H1 (cell line): ENCODE results near the gene CNGA2. TPM values are rescaled to one million over a fixed set of nuclear protein-coding genes. Genes with fewer than 3 reads are reported as not detected.

Source experiments
- CTCF ChIA-PET: fragments of 300-600 bp; sonication (Branson Sonifier 250); formaldehyde crosslinking; loops from one replicate; lab custom pipeline; 2021; ENCODE audit not compliant: partially characterized antibody; lab: Charles Lee
- POLR2A ChIA-PET: fragments of 300-600 bp; sonication (Branson Sonifier 250); formaldehyde crosslinking; loops from one replicate; lab custom pipeline; 2021; ENCODE audit warnings: inconsistent platforms; ENCODE audit not compliant: partially characterized antibody; lab: Charles Lee
- DNase-seq, 2 experiments: peaks; one replicate each; pipeline versions ENCODE4 v3.0.0 to v3.0.0-alpha.2; 2010 to 2022; ENCODE audit warnings: low spot score in 2 of 2, low read depth in 1 of 2, mixed read lengths in 1 of 2
- FAIRE-seq: peaks from 2 replicates; lab custom pipeline; 2011; peaks lifted over from hg19 to GRCh38; lab: Jason Lieb, UNC
- H2AFZ ChIP-seq: 2 replicates; pipeline ENCODE4 v1.8.1; 2012; ENCODE audit warnings: low read length, inconsistent platforms
- H2AK5ac ChIP-seq: 2 replicates; pipeline ENCODE4 v1.6.1; 2013; ENCODE audit warnings: low read depth, low read length
- H2BK120ac ChIP-seq: replicated peaks from 2 replicates; pipeline ENCODE3; 2013; ENCODE audit warnings: low read depth, low read length, inconsistent platforms
- H2BK12ac ChIP-seq: 2 replicates; pipeline ENCODE4 v1.6.1; 2013; ENCODE audit warnings: low read depth, low read length
- H2BK15ac ChIP-seq: 2 replicates; pipeline ENCODE4 v1.6.1; 2013; ENCODE audit warnings: low read length
- H2BK20ac ChIP-seq: 2 replicates; pipeline ENCODE4 v1.6.1; 2013; ENCODE audit warnings: low read length
- H2BK5ac ChIP-seq: 2 replicates; pipeline ENCODE4 v1.6.1; 2013; ENCODE audit warnings: low read depth, low read length
- H3K14ac ChIP-seq: 2 replicates; pipeline ENCODE4 v1.6.1; 2013; ENCODE audit warnings: inconsistent platforms; ENCODE audit not compliant: insufficient read length
- H3K18ac ChIP-seq: 2 replicates; pipeline ENCODE4 v1.6.1; 2013; ENCODE audit warnings: low read length; ENCODE audit errors: extremely low read depth
- H3K23ac ChIP-seq: 2 replicates; pipeline ENCODE4 v1.6.1; 2013; ENCODE audit warnings: inconsistent platforms; ENCODE audit not compliant: insufficient read length
- H3K23me2 ChIP-seq: 2 replicates; pipeline ENCODE4 v1.6.1; 2013; ENCODE audit warnings: low read depth, low read length
- H3K27ac ChIP-seq: 2 replicates; pipeline ENCODE4 v1.6.1; 2011; ENCODE audit warnings: low read depth, low read length, inconsistent platforms
- H3K27me3 ChIP-seq, 4 experiments: replicated peaks in 1 of 4; 1 replicate in 1 of 4; 2 replicates in 3 of 4; pipeline versions ENCODE4 v1.6.1 to v1.8.1; 2011 to 2013; ENCODE audit warnings: low read length in 3 of 4, mild to moderate bottlenecking in 3 of 4, inconsistent platforms in 2 of 4, mixed read lengths in 2 of 4, moderate library complexity in 1 of 4; ENCODE audit not compliant: control insufficient read depth in 3 of 4, insufficient read depth in 3 of 4; ENCODE audit errors: extremely low read depth in 1 of 4
- H3K36me3 ChIP-seq, 4 experiments: 2 replicates each; pipeline versions ENCODE4 v1.6.1 to v1.8.1; 2011 to 2013; ENCODE audit warnings: mild to moderate bottlenecking in 4 of 4, low read length in 3 of 4, moderate library complexity in 2 of 4, control low read depth in 1 of 4, inconsistent platforms in 1 of 4; ENCODE audit not compliant: insufficient read depth in 4 of 4, control insufficient read depth in 2 of 4
- H3K4ac ChIP-seq: replicated peaks from 2 replicates; pipeline ENCODE3; 2013; ENCODE audit warnings: low read length, low read depth, mixed read lengths, inconsistent platforms; ENCODE audit not compliant: insufficient read length
- H3K4me1 ChIP-seq, 4 experiments: replicated peaks in 1 of 4; 1 replicate in 1 of 4; 2 replicates in 3 of 4; pipeline versions ENCODE4 v1.6.1 to v1.8.1; 2011 to 2013; ENCODE audit warnings: low read length in 3 of 4, inconsistent platforms in 2 of 4, mixed read lengths in 1 of 4; ENCODE audit not compliant: insufficient read depth in 4 of 4, control insufficient read depth in 3 of 4
- H3K4me2 ChIP-seq, 2 experiments: 2 replicates each; pipeline versions ENCODE4 v1.6.1 to v1.8.1; 2011 to 2013; ENCODE audit warnings: low read depth in 2 of 2, low read length in 2 of 2, control low read depth in 1 of 2, inconsistent platforms in 1 of 2, mild to moderate bottlenecking in 1 of 2; ENCODE audit not compliant: insufficient read depth in 1 of 2
- H3K4me3 ChIP-seq, 4 experiments: fragments of 200-600, 300-600 bp in 1 of 4; sonication (generic), shearing (Covaris generic), sonication (Bioruptor Twin) in 1 of 4; 2 replicates each; pipeline versions ENCODE4 v1.5.1 to v1.8.1; 2011 to 2016; ENCODE audit warnings: low read length in 4 of 4, low read depth in 3 of 4, control low read depth in 2 of 4, inconsistent platforms in 2 of 4, mild to moderate bottlenecking in 2 of 4, mixed read lengths in 1 of 4, moderate library complexity in 1 of 4; ENCODE audit not compliant: insufficient read depth in 2 of 4; ENCODE audit errors: extremely low read depth in 1 of 4
- H3K56ac ChIP-seq: replicated peaks from 2 replicates; pipeline ENCODE3; 2013; ENCODE audit warnings: low read depth, mild to moderate bottlenecking, mixed read lengths, low read length, inconsistent platforms; ENCODE audit not compliant: insufficient read length
- H3K79me1 ChIP-seq: 2 replicates; pipeline ENCODE4 v1.6.1; 2013; ENCODE audit warnings: low read depth, low read length, control low read depth
- H3K79me2 ChIP-seq, 2 experiments: 2 replicates each; pipeline versions ENCODE4 v1.6.1 to v1.8.1; 2012 to 2013; ENCODE audit warnings: low read length in 2 of 2, mild to moderate bottlenecking in 2 of 2, inconsistent platforms in 1 of 2; ENCODE audit not compliant: insufficient read depth in 2 of 2, control insufficient read depth in 1 of 2
- H3K9ac ChIP-seq, 4 experiments: replicated peaks in 1 of 4; 1 replicate in 1 of 4; 2 replicates in 3 of 4; pipeline versions ENCODE4 v1.6.1 to v1.8.1; 2011 to 2013; ENCODE audit warnings: low read depth in 3 of 4, low read length in 3 of 4, control low read depth in 2 of 4, mild to moderate bottlenecking in 2 of 4, moderate library complexity in 2 of 4, inconsistent platforms in 1 of 4; ENCODE audit errors: extremely low read depth in 1 of 4
- H3K9me3 ChIP-seq, 2 experiments: 2 replicates each; pipeline versions ENCODE4 v1.6.1 to v1.8.1; 2012 to 2013; ENCODE audit warnings: mild to moderate bottlenecking in 2 of 2, moderate library complexity in 2 of 2, control low read depth in 1 of 2, inconsistent platforms in 1 of 2, low read depth in 1 of 2, low read length in 1 of 2, mixed read lengths in 1 of 2; ENCODE audit not compliant: insufficient read depth in 2 of 2
- H4K20me1 ChIP-seq, 2 experiments: replicated peaks in 1 of 2; 2 replicates each; pipeline versions ENCODE3 to v1.8.1; 2011 to 2013; ENCODE audit warnings: inconsistent platforms in 2 of 2, low read length in 2 of 2, mild to moderate bottlenecking in 1 of 2; ENCODE audit not compliant: insufficient read depth in 2 of 2, control insufficient read depth in 1 of 2
- H4K5ac ChIP-seq: 2 replicates; pipeline ENCODE4 v1.6.1; 2013; ENCODE audit warnings: low read length, low read depth, mixed read lengths, inconsistent platforms; ENCODE audit not compliant: insufficient read length
- H4K8ac ChIP-seq: 2 replicates; pipeline ENCODE4 v1.8.0; 2013; ENCODE audit warnings: mild to moderate bottlenecking, moderate library complexity, low read length, inconsistent platforms; ENCODE audit not compliant: insufficient read depth; ENCODE audit errors: extremely low read depth
- H4K91ac ChIP-seq: replicated peaks from 2 replicates; pipeline ENCODE3; 2013; ENCODE audit warnings: low read length, mixed read lengths, inconsistent platforms; ENCODE audit not compliant: insufficient read length
- CTBP2 ChIP-seq: IDR thresholded peaks from 2 replicates; pipeline ENCODE4 v1.7.0; 2011; ENCODE audit warnings: borderline replicate concordance, mild to moderate bottlenecking, moderate library complexity, mixed read lengths, low read length; ENCODE audit not compliant: insufficient read depth, insufficient read length
- SIX5 ChIP-seq: IDR thresholded peaks from 2 replicates; pipeline ENCODE4 v1.6.1; 2011; ENCODE audit warnings: mild to moderate bottlenecking, low read depth, low read length
- TAF1 ChIP-seq: IDR thresholded peaks from 2 replicates; pipeline ENCODE4 v1.6.1; 2011; ENCODE audit warnings: mild to moderate bottlenecking, low read depth, low read length
- WGBS, 2 experiments: shearing (Covaris generic) in 1 of 2; methylation state at CpG; one replicate each; pipeline versions ENCODE4 v1.1.6 to v1.1.7; 2013 to 2015; ENCODE audit warnings: low lambda C conversion rate in 2 of 2, mixed read lengths in 2 of 2, inconsistent platforms in 1 of 2, low coverage in 1 of 2, missing lambda C conversion rate in 1 of 2; ENCODE audit not compliant: insufficient replicate concordance in 2 of 2, insufficient coverage in 1 of 2, insufficient read length in 1 of 2; ENCODE audit errors: extremely low coverage in 1 of 2, missing lambda C conversion rate in 1 of 2; 5-methylcytosine and 5-hydroxymethylcytosine counted together
- polyA plus RNA-seq, 7 experiments: library from polyadenylated mRNA; depleted of rRNA in 3 of 7; stranded (reverse) in 5 of 7; unstranded in 2 of 7; fragments of >200 nt in 5 of 7; fragments of 200-250 nt in 2 of 7; gene quantifications; 1 replicate in 5 of 7; 2 replicates in 1 of 7; 4 replicates in 1 of 7; pipeline versions ENCODE4 v1.2.1 to v1.2.3, GENCODE V29; 2011 to 2013; ENCODE audit warnings: missing spikeins in 2 of 7, mixed read lengths in 2 of 7
- total RNA-seq: library from RNA; stranded (reverse); fragmentation: NEBNext Ultra II Directional; extraction: Animal tissue kit (Norgen Biotek cat#: 25700); gene quantifications from 2 replicates; pipeline ENCODE4 v1.2.1, GENCODE V29; 2021

CNGA2 gene
- total and polyA plus RNA-seq, 2 of the 8 experiments (the other 6 are each of a cell fraction or from before 2014, with no cell fraction given) = not detected

- Histone ChIP-seq H3K36me3 (no peaks in the 10 kb centered on the region), H4K91ac (no peak overlapping the region), H3K9me3 (no peaks in the 10 kb centered on the region), H3K4me1 (no peaks in the 10 kb centered on the region), H3K23ac (no peak overlapping the region), H2BK15ac (no peak overlapping the region), H3K56ac (no peak overlapping the region), H2BK120ac (no peak overlapping the region), H3K27ac (no peak overlapping the region), H3K23me2 (no peaks in the 10 kb centered on the region), H2BK20ac (no peak overlapping the region), H3K27me3 (no peaks in the 10 kb centered on the region), H2AFZ (no peak overlapping the region), H2BK5ac (no peak overlapping the region), H3K14ac (no peak overlapping the region), H3K4me3 (no peak overlapping the region), H2BK12ac (no peak overlapping the region), H4K20me1 (no peaks in the 10 kb centered on the region), H3K79me1 (no peaks in the 10 kb centered on the region), H3K9ac (no peak overlapping the region), H2AK5ac (no peak overlapping the region), H3K79me2 (no peaks in the 10 kb centered on the region), H3K4me2 (no peak overlapping the region), H3K18ac (no peak overlapping the region), H4K5ac (no peak overlapping the region), H4K8ac (no peak overlapping the region), H3K4ac (no peak overlapping the region)
- WGBS, 2 experiments = 89% methylated on average over 4 of the region's 6 CpGs; no CpG with 5 or more reads in 1 of the 2 experiments
- TF ChIP-seq TAF1 (no peak), CTBP2 (no peak), SIX5 (no peak)
- ChIA-PET POLR2A (no interaction called here), CTCF (no interaction called here)
- no peak for DNase-seq
- FAIRE-seq = no peak
Measured at GRCh38 chrX:151789179-151789800, 54.7 kb downstream of the CNGA2 start.
